ENCODE data around the gene FBXO27. TPM values are rescaled to one million over a fixed set of nuclear protein-coding genes. Genes with fewer than 3 reads are reported as not detected.

FBXO27 gene
- total RNA-seq, 1 experiment from 2014 or later, result 18.9 TPM

DNA sequence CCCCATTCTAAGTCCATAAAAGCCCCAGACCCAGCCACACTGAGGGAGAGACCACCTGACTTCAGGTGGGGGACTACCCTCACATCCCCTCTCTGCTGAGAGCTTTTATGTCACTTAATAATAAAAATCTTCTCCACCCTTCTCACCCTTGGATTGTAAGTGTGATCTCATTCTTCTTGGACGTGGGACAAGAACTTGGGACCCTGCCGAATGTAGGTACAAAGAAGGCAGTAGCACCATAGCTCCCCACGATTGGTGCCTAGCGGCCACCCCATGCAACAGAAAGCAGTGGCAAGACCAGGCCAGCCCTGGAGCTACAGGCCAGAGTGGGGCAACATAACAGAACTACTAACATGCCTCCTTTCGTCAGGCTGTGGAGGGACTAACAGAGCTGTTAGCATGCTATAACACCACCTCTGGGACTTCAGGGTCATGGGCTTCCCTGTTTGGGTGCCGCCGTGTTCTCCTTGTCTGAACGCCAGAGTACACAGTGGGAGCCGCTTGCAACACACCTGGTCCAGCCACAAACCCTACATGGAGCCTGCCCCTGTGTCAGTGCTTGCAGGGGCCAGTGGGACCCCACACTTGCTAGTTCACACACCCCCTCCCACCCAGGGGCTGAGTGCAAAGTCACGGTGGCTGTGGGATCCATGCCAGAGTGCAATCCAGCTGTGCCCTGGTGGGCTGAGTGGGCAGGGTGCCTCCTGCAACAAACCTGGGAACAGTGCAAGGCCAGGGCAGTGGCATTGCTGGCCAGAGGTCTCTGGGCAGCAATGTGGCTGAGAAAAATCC is 51.6 kb downstream of the FBXO27 start:
- Mint-ChIP-seq H3K36me3 (peaks cover 9% of the 10 kb centered on the region), H3K27me3 (ENCODE audit: low read depth) (peaks cover 7% of the 10 kb centered on the region), H3K4me1 (peaks cover 6% of the 10 kb centered on the region), H3K4me3 (no peak overlapping the region), H3K9me3 (peaks cover 12% of the 10 kb centered on the region), H3K27ac (no peak overlapping the region)
- ChIA-PET POLR2A (interaction anchor here (0.6 kb wide), 2 partner anchors 27 to 464 kb away, joined by 3 to 6 read pairs; partner anchors contain the start of gene SUPT5H), CTCF (interaction anchor here (0.8 to 1.7 kb wide), 3 partner anchors 8 to 58 kb away, joined by 3 to 4 read pairs (median 3); no protein-coding TSS in a partner anchor)
- DNase-seq (ENCODE audit: low spot score), result no peak
- TF ChIP-seq CREM (CRISPR knock-in tag; IDR thresholded peaks at IDR 0.05) (no peak), ATF6 (CRISPR knock-in tag; IDR thresholded peaks at IDR 0.05) (no peak), KAT7 (CRISPR knock-in tag; IDR thresholded peaks at IDR 0.05; ENCODE audit: borderline replicate concordance) (no peak), GTF2I (CRISPR knock-in tag; conservative IDR thresholded peaks at IDR 0.05) (no peak), ZNF671 (CRISPR knock-in tag; IDR thresholded peaks at IDR 0.05) (no peak), JUN (CRISPR knock-in tag; IDR thresholded peaks at IDR 0.05) (no peak), JAZF1 (CRISPR knock-in tag; IDR thresholded peaks at IDR 0.05) (no peak), HMGA2 (CRISPR knock-in tag; IDR thresholded peaks at IDR 0.05) (no peak), SOX15 (CRISPR knock-in tag; IDR thresholded peaks at IDR 0.05) (no peak), ZNF512 (CRISPR knock-in tag; IDR thresholded peaks at IDR 0.05; ENCODE audit: borderline replicate concordance) (no peak), ATF1 (CRISPR knock-in tag; IDR thresholded peaks at IDR 0.05) (no peak), CREB1 (CRISPR knock-in tag; IDR thresholded peaks at IDR 0.05) (no peak), ZNF232 (CRISPR knock-in tag; IDR thresholded peaks at IDR 0.05) (no peak), ZNF317 (CRISPR knock-in tag; IDR thresholded peaks at IDR 0.05; ENCODE audit: borderline replicate concordance, low read depth) (no peak), ZNF263 (CRISPR knock-in tag; IDR thresholded peaks at IDR 0.05; ENCODE audit: low read depth) (no peak), ARID4B (CRISPR knock-in tag; IDR thresholded peaks at IDR 0.05; ENCODE audit: borderline replicate concordance) (no peak), SMAD4 (CRISPR knock-in tag; IDR thresholded peaks at IDR 0.05) (no peak)
- TF ChIP-seq, protein P1, sequence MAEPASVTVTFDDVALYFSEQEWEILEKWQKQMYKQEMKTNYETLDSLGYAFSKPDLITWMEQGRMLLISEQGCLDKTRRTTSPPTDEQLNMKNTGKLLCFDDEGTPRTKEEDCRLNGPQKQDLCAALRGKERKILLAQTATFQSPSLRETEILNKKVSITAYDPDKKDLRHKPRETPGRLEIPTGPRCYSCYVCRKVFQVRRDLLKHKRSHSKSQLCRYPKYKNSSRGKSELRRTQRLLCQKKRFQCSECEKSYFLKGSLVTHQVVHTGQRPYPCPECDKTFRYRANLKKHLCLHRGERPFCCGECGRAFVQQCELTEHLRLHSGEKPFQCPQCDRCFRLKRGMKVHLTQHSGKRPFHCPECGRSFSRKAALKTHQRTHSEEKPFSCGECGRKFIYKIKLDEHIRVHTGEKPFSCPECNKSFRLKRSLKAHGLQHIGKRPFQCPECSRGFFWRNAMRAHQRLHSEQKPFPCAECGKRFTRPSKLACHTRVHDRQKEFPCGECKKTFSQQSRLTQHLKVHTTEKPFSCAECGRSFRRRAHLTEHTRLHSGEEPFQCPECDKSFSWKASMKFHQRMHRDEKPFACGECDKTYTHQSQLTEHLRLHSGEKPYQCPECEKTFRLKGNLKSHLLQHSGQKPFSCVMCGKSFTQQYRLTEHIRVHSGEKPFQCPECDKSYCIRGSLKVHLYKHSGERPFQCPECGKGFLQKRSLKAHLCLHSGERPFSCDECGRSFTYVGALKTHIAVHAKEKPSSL (CRISPR knock-in tag; conservative IDR thresholded peaks at IDR 0.05), result no peak
- TF ChIP-seq, protein P2, sequence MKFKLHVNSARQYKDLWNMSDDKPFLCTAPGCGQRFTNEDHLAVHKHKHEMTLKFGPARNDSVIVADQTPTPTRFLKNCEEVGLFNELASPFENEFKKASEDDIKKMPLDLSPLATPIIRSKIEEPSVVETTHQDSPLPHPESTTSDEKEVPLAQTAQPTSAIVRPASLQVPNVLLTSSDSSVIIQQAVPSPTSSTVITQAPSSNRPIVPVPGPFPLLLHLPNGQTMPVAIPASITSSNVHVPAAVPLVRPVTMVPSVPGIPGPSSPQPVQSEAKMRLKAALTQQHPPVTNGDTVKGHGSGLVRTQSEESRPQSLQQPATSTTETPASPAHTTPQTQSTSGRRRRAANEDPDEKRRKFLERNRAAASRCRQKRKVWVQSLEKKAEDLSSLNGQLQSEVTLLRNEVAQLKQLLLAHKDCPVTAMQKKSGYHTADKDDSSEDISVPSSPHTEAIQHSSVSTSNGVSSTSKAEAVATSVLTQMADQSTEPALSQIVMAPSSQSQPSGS (CRISPR knock-in tag; IDR thresholded peaks at IDR 0.05; ENCODE audit: borderline replicate concordance, low read depth), result no peak
- no peak for ATAC-seq
